ENCODE results near the gene ZNF213. TPM values are rescaled to one million over a fixed set of nuclear protein-coding genes. Genes with fewer than 3 reads are reported as not detected.

Gene ZNF213
- total RNA-seq, 4 donors from 2014 or later: 0.77 to 101 (median 11.1) TPM

GRCh38 chr16:3094289-3095027, 40.4 kb upstream of the ZNF213 start:
- intact Hi-C loops (cut with DNase I; ENCODE audit: low total_unique reads): no loop called here
- no peaks in the 10 kb centered on the region for H3K4me1 ChIP-seq
- no peaks in the 10 kb centered on the region for H3K36me3 ChIP-seq
- peaks cover 0 to 6% of the 10 kb centered on the region in 2 donors for H3K27me3 ChIP-seq
- TF ChIP-seq CTCF (IDR thresholded peaks at IDR 0.05) (no peak), POLR2A (IDR thresholded peaks at IDR 0.05) (no peak)
- no peak for DNase-seq
- no peak overlapping the region for H3K4me3 ChIP-seq
- H3K9me3 ChIP-seq: no peaks in the 10 kb centered on the region
- no peak overlapping the region for H3K27ac ChIP-seq

GRCh38 chr16:3095869-3096268, 39.0 kb upstream of the ZNF213 start:
- no peak overlapping the region for H3K27ac ChIP-seq
- H3K4me3 ChIP-seq: no peak overlapping the region
- TF ChIP-seq CTCF (IDR thresholded peaks at IDR 0.05): peak in 1 of 4 experiments; percentile 9
- no peak for TF ChIP-seq POLR2A (IDR thresholded peaks at IDR 0.05)
- H3K4me1 ChIP-seq: no peaks in the 10 kb centered on the region
- peaks cover 0 to 6% of the 10 kb centered on the region in 2 donors for H3K27me3 ChIP-seq
- intact Hi-C loops (cut with DNase I; ENCODE audit: low total_unique reads): no loop called here
- H3K36me3 ChIP-seq: no peaks in the 10 kb centered on the region
- H3K9me3 ChIP-seq: no peaks in the 10 kb centered on the region
- DNase-seq: no peak

- DNase-seq: no peak
- Histone ChIP-seq H3K27ac (no peak overlapping the region), H3K36me3 (no peaks in the 10 kb centered on the region), H3K4me1 (no peaks in the 10 kb centered on the region), H3K9me3 (no peaks in the 10 kb centered on the region), H3K4me3 (no peak overlapping the region), H3K27me3 (peaks cover 0 to 6% of the 10 kb centered on the region in 2 donors)
- intact Hi-C loops (cut with DNase I; ENCODE audit: low total_unique reads): no loop called here
- TF ChIP-seq CTCF (IDR thresholded peaks at IDR 0.05) (no peak), POLR2A (IDR thresholded peaks at IDR 0.05) (no peak)
These were observed 38.5 kb upstream of the ZNF213 start for GRCh38 chr16:3096362-3096761.

GRCh38 chr16:3097266-3097665, 37.6 kb upstream of the ZNF213 start:
- H3K36me3 ChIP-seq: no peaks in the 10 kb centered on the region
- no peaks in the 10 kb centered on the region for H3K4me1 ChIP-seq
- peaks cover 0 to 6% of the 10 kb centered on the region in 2 donors for H3K27me3 ChIP-seq
- no peak for DNase-seq
- no peak overlapping the region for H3K27ac ChIP-seq
- TF ChIP-seq CTCF (IDR thresholded peaks at IDR 0.05) (no peak), POLR2A (IDR thresholded peaks at IDR 0.05) (no peak)
- no peaks in the 10 kb centered on the region for H3K9me3 ChIP-seq
- intact Hi-C loops (cut with DNase I; ENCODE audit: low total_unique reads): no loop called here
- H3K4me3 ChIP-seq: no peak overlapping the region

- TF ChIP-seq CTCF (IDR thresholded peaks at IDR 0.05) (no peak), POLR2A (IDR thresholded peaks at IDR 0.05) (no peak)
- no peak within 1 kb of the TSS for H3K4me3 ChIP-seq
- DNase-seq: no peak
- no peak within 1 kb of the TSS for H3K27ac ChIP-seq
- intact Hi-C loops (cut with DNase I; ENCODE audit: low total_unique reads): no loop called here
- H3K9me3 ChIP-seq: no peaks in the 10 kb centered on the region
- no peaks in the 10 kb centered on the region for H3K36me3 ChIP-seq
- no peaks in the 10 kb centered on the region for H3K27me3 ChIP-seq
- H3K4me1 ChIP-seq: no peaks in the 10 kb centered on the region
These were observed 36.1 kb upstream of the ZNF213 start, which contains the start of gene ZSCAN10 for GRCh38 chr16:3098459-3099394. ZSCAN10 (minus strand) TSS chr16:3099294; CDS start chr16:3092937, 6,357 bp downstream.
